A673 (cell line): ENCODE measurements around the gene RXRA. TPM values are rescaled to one million over a fixed set of nuclear protein-coding genes. Genes with fewer than 3 reads are reported as not detected.

Experiments used
- BruUV-seq: library from RNA; stranded (reverse); fragments of 400-500 nt; replicated peaks from 2 replicates; lab custom pipeline; 2021; lab: Mats Ljungman, UMichigan
- CTCF ChIA-PET: fragments of 300-600 bp; sonication (Branson Sonifier 250); formaldehyde crosslinking; loops from one replicate; lab custom pipeline; 2022; ENCODE audit warnings: antibody characterized with exemption; lab: Charles Lee
- POLR2A ChIA-PET: fragments of 300-600 bp; sonication (Branson Sonifier 250); formaldehyde crosslinking; loops from one replicate; lab custom pipeline; 2022; ENCODE audit warnings: antibody characterized with exemption; ENCODE audit not compliant: low non-redundant PET; lab: Charles Lee
- DNase-seq: peaks from one replicate; pipeline ENCODE4 v3.0.0-alpha.2; 2015; ENCODE audit warnings: low spot score
- H3K27ac ChIP-seq: fragments of 200-600 bp; sonication (generic); 2 replicates; pipeline ENCODE4 v1.5.1; 2016; ENCODE audit warnings: mixed run types, low read depth, mild to moderate bottlenecking, mixed read lengths, antibody characterized with exemption, low read length; ENCODE audit not compliant: poor library complexity, severe bottlenecking
- H3K27me3 ChIP-seq: fragments of 200-600 bp; sonication (generic); replicated peaks from 2 replicates; pipeline ENCODE4 v1.6.1; 2017; ENCODE audit warnings: mixed run types, low read depth, mild to moderate bottlenecking, mixed read lengths, antibody characterized with exemption, low read length; ENCODE audit not compliant: insufficient read depth, poor library complexity
- H3K36me3 ChIP-seq: fragments of 200-600 bp; sonication (generic); 2 replicates; pipeline ENCODE4 v1.6.1; 2016; ENCODE audit warnings: mixed run types, mild to moderate bottlenecking, mixed read lengths, antibody characterized with exemption, low read length; ENCODE audit not compliant: insufficient read depth, poor library complexity, severe bottlenecking
- H3K4me1 ChIP-seq: fragments of 200-600 bp; sonication (generic); 2 replicates; pipeline ENCODE4 v1.6.1; 2017; ENCODE audit warnings: mixed run types, mild to moderate bottlenecking, mixed read lengths, antibody characterized with exemption, low read length; ENCODE audit not compliant: insufficient read depth, poor library complexity, severe bottlenecking
- H3K4me3 ChIP-seq: fragments of 200-600 bp; sonication (generic); 2 replicates; pipeline ENCODE4 v1.5.1; 2016; ENCODE audit warnings: low read depth, mixed run types, mild to moderate bottlenecking, mixed read lengths, low read length; ENCODE audit not compliant: poor library complexity, severe bottlenecking
- H3K9me3 ChIP-seq: fragments of 200-600 bp; sonication (generic); 2 replicates; pipeline ENCODE4 v1.6.1; 2016; ENCODE audit warnings: mixed run types, low read depth, mild to moderate bottlenecking, mixed read lengths, antibody characterized with exemption, low read length; ENCODE audit not compliant: poor library complexity, severe bottlenecking
- EZH2 ChIP-seq: fragments of 200-600 bp; sonication (generic); IDR thresholded peaks from 2 replicates; pipeline ENCODE4 v1.6.1; 2017; ENCODE audit warnings: borderline replicate concordance, low read depth, mild to moderate bottlenecking, mixed read lengths, antibody characterized with exemption, low read length; ENCODE audit not compliant: poor library complexity, severe bottlenecking
- intact Hi-C: fragments of 100-400 bp; cut with micrococcal nuclease; formaldehyde crosslinking; loops from one replicate; pipeline ENCODE4 v1.10.0; 2022; ENCODE audit not compliant: unreplicated experiment
- total RNA-seq: library from RNA; stranded (reverse); gene quantifications from 2 replicates; pipeline ENCODE4 v1.2.3, GENCODE V29; 2021
- TF ChIP-seq, protein P1 (sequence below): fragments of 300-800, 200-600 bp; sonication (generic); conservative IDR thresholded peaks from 2 replicates; pipeline ENCODE4 v1.5.1; 2017; ENCODE audit warnings: low read depth, mild to moderate bottlenecking, antibody characterized with exemption, low read length, moderate library complexity, mixed read lengths

The RXRA gene
- total RNA-seq, 1 experiment from 2014 or later, result 54.1 TPM

DNA sequence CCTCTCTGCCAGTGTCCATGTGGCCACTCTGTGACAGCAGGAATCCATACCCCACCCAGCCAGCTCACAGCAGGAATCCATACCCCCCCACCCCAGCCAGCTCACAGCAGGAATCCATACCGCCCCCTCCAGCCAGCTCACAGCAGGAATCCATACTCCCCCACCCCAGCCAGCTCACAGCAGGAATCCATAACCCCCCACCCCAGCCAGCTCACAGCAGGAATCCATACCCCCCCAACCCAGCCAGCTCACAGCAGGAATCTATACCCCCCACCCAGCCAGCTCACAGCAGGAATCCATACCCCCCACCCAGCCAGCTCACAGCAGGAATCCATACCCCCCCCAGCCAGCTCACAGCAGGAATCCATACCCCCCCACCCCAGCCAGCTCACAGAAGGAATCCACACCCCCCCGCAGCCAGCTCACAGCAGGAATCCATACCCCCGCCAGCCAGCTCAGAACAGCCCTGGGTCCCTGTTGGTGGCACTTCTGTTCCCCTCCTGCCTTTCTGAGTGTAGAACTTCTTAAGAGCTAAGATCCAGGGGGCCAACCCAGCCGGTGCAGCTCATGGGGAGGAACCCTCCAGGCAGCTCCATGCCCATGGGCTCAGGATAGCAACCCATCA lies 8.4 kb upstream of the RXRA start:
- Histone ChIP-seq H3K27me3 (no peaks in the 10 kb centered on the region), H3K4me1 (peaks cover 52% of the 10 kb centered on the region), H3K27ac (no peak overlapping the region), H3K4me3 (no peak overlapping the region), H3K9me3 (no peaks in the 10 kb centered on the region), H3K36me3 (no peaks in the 10 kb centered on the region)
- BruUV-seq, result no TSS peak
- TF ChIP-seq, protein P1, sequence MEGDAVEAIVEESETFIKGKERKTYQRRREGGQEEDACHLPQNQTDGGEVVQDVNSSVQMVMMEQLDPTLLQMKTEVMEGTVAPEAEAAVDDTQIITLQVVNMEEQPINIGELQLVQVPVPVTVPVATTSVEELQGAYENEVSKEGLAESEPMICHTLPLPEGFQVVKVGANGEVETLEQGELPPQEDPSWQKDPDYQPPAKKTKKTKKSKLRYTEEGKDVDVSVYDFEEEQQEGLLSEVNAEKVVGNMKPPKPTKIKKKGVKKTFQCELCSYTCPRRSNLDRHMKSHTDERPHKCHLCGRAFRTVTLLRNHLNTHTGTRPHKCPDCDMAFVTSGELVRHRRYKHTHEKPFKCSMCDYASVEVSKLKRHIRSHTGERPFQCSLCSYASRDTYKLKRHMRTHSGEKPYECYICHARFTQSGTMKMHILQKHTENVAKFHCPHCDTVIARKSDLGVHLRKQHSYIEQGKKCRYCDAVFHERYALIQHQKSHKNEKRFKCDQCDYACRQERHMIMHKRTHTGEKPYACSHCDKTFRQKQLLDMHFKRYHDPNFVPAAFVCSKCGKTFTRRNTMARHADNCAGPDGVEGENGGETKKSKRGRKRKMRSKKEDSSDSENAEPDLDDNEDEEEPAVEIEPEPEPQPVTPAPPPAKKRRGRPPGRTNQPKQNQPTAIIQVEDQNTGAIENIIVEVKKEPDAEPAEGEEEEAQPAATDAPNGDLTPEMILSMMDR, result no peak
- no peak for TF ChIP-seq EZH2
- intact Hi-C loops, result no loop called here
- DNase-seq, result peak; percentile 41
- ChIA-PET POLR2A (interaction anchor here (0.6 kb wide), 1 partner anchor 74 kb away, joined by 5 read pairs; no protein-coding TSS in a partner anchor), CTCF (interaction anchor here (0.6 to 0.7 kb wide), 2 partner anchors 50 to 55 kb away, joined by 3 to 4 read pairs; no protein-coding TSS in a partner anchor)

DNA sequence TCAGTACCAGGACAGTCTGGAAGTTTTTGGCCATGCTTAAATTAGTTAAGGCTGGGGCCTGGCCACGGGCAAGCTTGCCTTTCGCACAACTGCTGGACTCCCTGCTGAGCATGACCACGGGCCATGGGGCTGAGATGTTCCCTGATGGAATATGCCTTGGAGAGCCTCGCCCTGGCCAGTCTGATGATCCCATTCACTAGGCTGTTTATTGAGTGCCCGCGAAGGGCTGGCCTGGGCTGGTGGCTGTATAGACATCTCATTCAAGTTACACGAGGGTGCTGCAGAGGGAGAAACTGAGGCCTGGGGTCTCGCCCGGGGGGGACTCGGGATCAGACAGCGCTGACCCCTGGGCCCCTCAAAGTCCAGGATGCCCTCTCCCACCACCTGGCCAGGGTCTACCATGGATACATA lies 7.8 kb upstream of the RXRA start:
- CTCF ChIA-PET, result no interaction called here
- no peak for TF ChIP-seq EZH2
- TF ChIP-seq, protein P1, result no peak
- no peaks in the 10 kb centered on the region for H3K27me3 ChIP-seq
- no peaks in the 10 kb centered on the region for H3K36me3 ChIP-seq
- no TSS peak for BruUV-seq
- no peak overlapping the region for H3K4me3 ChIP-seq
- DNase-seq, result no peak
- H3K27ac ChIP-seq, result no peak overlapping the region
- peaks cover 52% of the 10 kb centered on the region for H3K4me1 ChIP-seq
- H3K9me3 ChIP-seq, result no peaks in the 10 kb centered on the region
- POLR2A ChIA-PET, result no interaction called here
- intact Hi-C loops, result no loop called here

DNA sequence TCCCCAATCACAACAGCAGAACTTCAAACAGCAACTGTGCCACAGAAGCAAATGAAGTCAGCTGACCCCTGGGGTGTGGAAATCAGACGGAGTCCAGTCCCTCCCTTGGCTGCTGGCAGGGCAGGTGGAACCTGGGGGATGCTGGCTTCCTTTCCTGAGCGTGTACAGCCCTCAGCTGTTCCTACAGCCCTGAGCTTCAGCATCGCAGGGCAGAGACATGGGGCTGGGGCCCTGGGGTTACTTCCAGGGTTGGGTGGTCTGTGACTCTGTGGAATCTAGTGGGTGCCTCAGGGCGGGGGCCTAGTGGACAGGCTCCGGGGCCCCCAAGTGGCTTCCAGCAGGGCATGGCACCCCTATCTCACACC lies 7.3 kb upstream of the RXRA start:
- POLR2A ChIA-PET, result no interaction called here
- Histone ChIP-seq H3K4me3 (no peak overlapping the region), H3K9me3 (no peaks in the 10 kb centered on the region), H3K4me1 (peaks cover 52% of the 10 kb centered on the region), H3K36me3 (no peaks in the 10 kb centered on the region), H3K27me3 (no peaks in the 10 kb centered on the region), H3K27ac (no peak overlapping the region)
- intact Hi-C loops, result no loop called here
- DNase-seq, result no peak
- CTCF ChIA-PET, result no interaction called here
- TF ChIP-seq, protein P1, result no peak
- BruUV-seq, result no TSS peak
